Measurements from ENCODE around the gene RASA3. TPM values are rescaled to one million over a fixed set of nuclear protein-coding genes. Genes with fewer than 3 reads are reported as not detected.

RASA3 gene
- total RNA-seq, 4 donors from 2014 or later = 29.5 to 38.1 (median 34.6) TPM

DNA sequence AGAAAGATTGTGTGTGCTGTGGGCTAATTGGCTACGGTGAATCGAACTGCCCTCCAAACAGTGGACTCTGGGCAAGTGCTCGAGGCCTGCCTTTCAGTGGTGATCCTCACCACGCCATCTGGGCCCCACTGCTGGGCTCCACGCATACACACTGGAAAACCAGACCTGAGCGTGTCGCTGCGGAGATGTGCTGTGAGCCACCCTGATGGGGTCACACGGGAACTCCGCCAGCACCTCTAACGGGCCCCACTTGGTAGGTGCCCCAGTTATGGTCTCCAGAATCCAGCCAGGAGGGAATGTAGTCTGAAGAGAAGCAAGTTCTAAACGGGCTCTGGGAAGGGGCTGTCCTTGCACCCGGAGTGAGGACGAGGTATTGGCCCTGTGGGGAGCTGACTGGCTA is 197.8 kb downstream of the RASA3 start:
- Histone ChIP-seq H3K9me3 (no peaks in the 10 kb centered on the region), H3K4me1 (peaks cover 7 to 64% (median 53%) of the 10 kb centered on the region in 4 donors), H3K27me3 (peaks cover 0 to 4% (median 0%) of the 10 kb centered on the region in 4 donors), H3K36me3 (no peaks in the 10 kb centered on the region), H3K4me3 (no peak overlapping the region), H3K27ac (replicated peaks in 1 of 4) (peak overlapping the region; percentile 25 to 55 (median 52))
- 91% methylated on average over 14 of the region's 14 CpGs for WGBS
- DNase-seq (ENCODE audit: extremely low spot score) = no peak
- intact Hi-C loops (cut with DNase I) = no loop called here
- TF ChIP-seq EP300 (IDR thresholded peaks at IDR 0.05) = no peak
- no peak for TF ChIP-seq POLR2AphosphoS5 (IDR thresholded peaks at IDR 0.05)
- TF ChIP-seq, protein P1, sequence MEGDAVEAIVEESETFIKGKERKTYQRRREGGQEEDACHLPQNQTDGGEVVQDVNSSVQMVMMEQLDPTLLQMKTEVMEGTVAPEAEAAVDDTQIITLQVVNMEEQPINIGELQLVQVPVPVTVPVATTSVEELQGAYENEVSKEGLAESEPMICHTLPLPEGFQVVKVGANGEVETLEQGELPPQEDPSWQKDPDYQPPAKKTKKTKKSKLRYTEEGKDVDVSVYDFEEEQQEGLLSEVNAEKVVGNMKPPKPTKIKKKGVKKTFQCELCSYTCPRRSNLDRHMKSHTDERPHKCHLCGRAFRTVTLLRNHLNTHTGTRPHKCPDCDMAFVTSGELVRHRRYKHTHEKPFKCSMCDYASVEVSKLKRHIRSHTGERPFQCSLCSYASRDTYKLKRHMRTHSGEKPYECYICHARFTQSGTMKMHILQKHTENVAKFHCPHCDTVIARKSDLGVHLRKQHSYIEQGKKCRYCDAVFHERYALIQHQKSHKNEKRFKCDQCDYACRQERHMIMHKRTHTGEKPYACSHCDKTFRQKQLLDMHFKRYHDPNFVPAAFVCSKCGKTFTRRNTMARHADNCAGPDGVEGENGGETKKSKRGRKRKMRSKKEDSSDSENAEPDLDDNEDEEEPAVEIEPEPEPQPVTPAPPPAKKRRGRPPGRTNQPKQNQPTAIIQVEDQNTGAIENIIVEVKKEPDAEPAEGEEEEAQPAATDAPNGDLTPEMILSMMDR (IDR thresholded peaks at IDR 0.05) = no peak
- no peak for TF ChIP-seq POLR2A (IDR thresholded peaks at IDR 0.05; ENCODE audit: low read depth)

DNA sequence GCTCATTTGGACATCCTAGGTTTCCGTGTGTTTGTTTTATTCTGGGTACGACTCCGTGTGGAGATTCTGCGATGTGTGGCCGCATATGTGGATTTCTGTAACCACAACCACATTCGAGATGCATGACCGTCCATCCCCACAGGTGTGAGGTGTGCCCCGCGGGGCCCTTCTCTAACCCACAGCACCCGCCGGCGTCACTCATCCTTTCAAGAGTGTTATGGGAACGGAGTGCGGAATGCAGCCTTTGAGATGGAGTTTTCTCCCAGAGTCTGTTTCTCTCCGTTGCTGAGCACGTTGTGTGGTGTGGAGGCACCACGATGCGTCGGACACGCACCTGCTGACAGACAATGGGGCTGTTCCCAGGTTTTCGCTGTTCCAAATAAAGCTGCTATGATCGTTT is 198.5 kb downstream of the RASA3 start:
- DNase-seq (ENCODE audit: extremely low spot score) = no peak
- TF ChIP-seq POLR2AphosphoS5 (IDR thresholded peaks at IDR 0.05) = no peak
- TF ChIP-seq POLR2A (IDR thresholded peaks at IDR 0.05; ENCODE audit: low read depth) = no peak
- TF ChIP-seq EP300 (IDR thresholded peaks at IDR 0.05) = no peak
- TF ChIP-seq, protein P1 (IDR thresholded peaks at IDR 0.05) = no peak
- intact Hi-C loops (cut with DNase I) = no loop called here
- Histone ChIP-seq H3K27me3 (no peaks in the 10 kb centered on the region), H3K36me3 (no peaks in the 10 kb centered on the region), H3K4me3 (no peak overlapping the region), H3K27ac (replicated peaks in 1 of 4) (no peak overlapping the region), H3K4me1 (peaks cover 14 to 64% (median 53%) of the 10 kb centered on the region in 4 donors), H3K9me3 (no peaks in the 10 kb centered on the region)
- 93% methylated on average over 22 of the region's 22 CpGs for WGBS

DNA sequence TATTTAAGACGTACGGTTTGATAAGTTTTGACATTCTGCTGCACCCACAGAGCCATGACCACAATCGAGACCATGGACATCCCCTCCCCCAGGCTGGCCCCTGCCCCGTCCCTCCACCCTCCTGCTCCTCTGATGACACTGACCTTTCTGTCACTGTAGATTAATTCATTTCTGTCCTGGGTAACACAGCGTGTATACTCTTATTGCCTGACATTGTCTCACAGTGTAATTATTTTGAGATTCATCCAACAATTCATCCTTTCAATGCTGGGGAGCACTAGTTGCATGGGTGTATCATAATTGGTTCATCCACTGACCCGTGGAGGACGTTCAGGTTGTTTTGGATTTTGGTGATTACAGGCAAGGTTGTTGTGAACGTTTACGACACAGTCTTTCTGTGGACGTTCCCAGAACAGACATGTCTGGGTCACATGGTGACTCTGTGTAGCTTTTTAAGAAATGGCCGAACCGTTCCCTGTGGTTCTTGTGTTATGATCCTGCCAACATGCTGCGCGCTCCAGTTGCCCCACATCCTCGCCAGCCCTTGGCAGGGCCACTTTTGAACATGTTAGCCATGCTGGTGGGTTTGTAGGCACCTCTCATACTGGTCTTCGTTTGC is 200.5 kb downstream of the RASA3 start:
- Histone ChIP-seq H3K9me3 (no peaks in the 10 kb centered on the region), H3K27me3 (no peaks in the 10 kb centered on the region), H3K4me1 (peaks cover 28 to 64% (median 54%) of the 10 kb centered on the region in 4 donors), H3K27ac (replicated peaks in 1 of 4) (no peak overlapping the region), H3K36me3 (no peaks in the 10 kb centered on the region), H3K4me3 (no peak overlapping the region)
- DNase-seq (ENCODE audit: extremely low spot score) = no peak
- no peak for TF ChIP-seq POLR2A (IDR thresholded peaks at IDR 0.05; ENCODE audit: low read depth)
- TF ChIP-seq, protein P1 (IDR thresholded peaks at IDR 0.05) = no peak
- intact Hi-C loops (cut with DNase I) = no loop called here
- 81% methylated on average over 16 of the region's 16 CpGs for WGBS

DNA sequence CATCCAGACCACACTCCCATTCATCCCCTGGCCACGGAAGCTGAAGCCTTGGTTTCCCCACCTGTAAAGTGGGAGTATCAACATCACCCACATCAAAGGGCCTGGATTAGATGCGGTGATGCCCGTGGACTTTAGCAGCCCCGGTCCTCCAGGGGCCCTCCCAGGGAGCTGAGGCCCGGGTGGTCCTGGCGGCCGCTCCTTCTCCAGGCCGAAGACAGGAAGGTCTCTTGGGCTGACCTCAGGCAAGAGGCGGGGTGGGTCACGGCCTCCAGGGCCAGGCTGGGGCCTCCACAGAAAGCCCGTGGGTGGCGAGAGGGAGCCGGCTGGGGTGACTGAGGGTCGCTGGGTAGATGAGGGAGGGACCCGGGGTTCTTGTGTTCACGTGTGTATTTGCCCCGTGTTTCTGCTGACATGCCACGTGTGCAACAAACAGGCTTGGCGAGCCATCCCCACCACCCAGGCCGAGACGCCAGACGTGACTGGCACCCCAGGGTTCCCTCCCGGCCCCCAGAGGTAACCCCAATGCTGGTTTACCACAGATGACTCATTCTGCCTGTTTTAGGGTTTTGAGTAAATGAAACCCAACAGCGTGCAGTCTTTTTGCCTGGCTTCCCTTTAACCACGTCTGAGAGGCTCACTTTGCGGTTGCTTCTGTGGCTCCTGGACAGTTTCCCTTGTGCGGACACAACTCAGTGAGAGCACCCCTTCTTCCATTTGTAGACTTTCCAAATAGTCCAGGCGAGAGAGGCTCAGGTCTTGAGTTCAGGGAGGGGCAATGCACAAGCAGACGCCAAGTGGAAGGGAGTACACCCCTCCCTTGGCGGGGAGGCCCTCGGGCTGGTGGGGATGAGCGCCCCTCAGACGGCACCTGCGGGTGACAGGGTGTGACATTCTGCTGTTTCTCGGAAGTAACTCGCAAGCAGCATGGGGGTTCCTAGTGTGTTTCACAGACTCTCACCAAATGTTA is 201.5 kb downstream of the RASA3 start:
- no peak overlapping the region for H3K4me3 ChIP-seq
- no peaks in the 10 kb centered on the region for H3K27me3 ChIP-seq
- no peak for DNase-seq (ENCODE audit: extremely low spot score)
- no peaks in the 10 kb centered on the region for H3K36me3 ChIP-seq
- H3K9me3 ChIP-seq = no peaks in the 10 kb centered on the region
- no peak overlapping the region for H3K27ac ChIP-seq (replicated peaks in 1 of 4)
- TF ChIP-seq POLR2AphosphoS5 (IDR thresholded peaks at IDR 0.05) = no peak
- no peak for TF ChIP-seq POLR2A (IDR thresholded peaks at IDR 0.05; ENCODE audit: low read depth)
- TF ChIP-seq, protein P1 (IDR thresholded peaks at IDR 0.05) = no peak
- no peak for TF ChIP-seq EP300 (IDR thresholded peaks at IDR 0.05)
- WGBS = 88% methylated on average over 31 of the region's 36 CpGs
- intact Hi-C loops (cut with DNase I) = no loop called here
- peaks cover 31 to 57% (median 50%) of the 10 kb centered on the region in 4 donors for H3K4me1 ChIP-seq

Measured in esophagus muscularis mucosa (tissue), 4 donors.